ENCODE results near the gene FAM76A. TPM values are rescaled to one million over a fixed set of nuclear protein-coding genes. Genes with fewer than 3 reads are reported as not detected.
"Not testable (repeated sequence)": the region's sequence is repeated elsewhere in the genome, so short reads cannot be mapped to it uniquely, and the experiment has no call there.

Gene FAM76A
- total RNA-seq, 1 donor from 2014 or later = 10.9 TPM

DNA sequence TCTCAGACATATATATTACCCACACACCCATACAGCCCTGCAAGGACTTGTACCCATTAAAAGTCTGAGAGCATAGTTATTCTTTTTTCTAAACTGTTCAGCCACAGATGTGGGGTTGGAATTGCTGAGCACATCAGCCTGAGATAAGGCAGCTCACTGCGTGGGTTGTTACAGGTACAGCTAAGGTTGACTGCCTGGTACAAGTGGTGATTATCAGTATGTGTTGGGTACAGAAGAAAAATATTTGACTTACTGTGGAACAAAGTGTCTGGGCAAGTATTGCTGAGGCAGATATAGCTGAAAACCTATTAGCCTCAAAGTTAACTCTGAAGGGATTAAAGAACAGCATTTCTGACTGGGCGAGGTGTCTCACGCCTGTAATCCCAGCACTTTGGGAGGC, 52.3 kb downstream of the FAM76A start:
- no peak for DNase-seq

DNA sequence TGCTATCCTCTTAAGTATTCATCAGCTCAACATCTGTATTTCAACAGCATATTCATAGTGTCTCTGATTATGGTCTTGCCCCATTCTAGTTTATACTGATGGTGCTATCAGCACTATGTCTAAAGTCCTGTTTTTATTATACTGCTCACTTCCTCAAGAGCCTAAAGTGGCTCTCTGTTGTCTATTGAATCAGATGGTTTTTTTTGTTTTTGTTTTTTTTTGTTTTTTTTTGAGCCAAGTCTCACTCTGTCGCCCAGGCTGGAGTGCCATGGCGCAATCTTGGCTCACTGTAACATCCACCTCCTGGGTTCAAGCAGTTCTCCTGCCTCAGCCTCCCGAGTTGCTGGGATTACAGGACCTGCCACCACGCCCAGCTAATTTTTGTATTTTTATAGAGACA, 53.4 kb downstream of the FAM76A start:
- no peak for DNase-seq

DNA sequence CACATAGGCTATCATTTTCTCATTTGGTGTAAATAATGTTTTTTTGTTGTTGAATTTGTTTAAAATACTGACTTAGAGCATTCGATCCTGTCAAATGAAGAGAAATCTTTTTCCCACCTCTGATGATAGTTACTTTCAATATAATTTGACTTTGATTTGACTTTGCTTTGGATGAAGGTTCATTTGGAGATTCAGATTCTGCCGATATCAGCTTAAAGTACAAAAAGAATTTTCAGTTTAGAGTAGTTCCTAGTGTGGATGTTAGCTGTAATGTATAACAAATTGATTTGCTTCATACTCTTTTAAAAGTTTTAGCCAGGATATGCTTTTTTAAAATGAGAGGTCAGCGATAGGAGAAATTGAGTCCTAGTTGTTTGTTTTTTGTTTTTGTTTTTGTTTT, 57.2 kb downstream of the FAM76A start:
- no peak for DNase-seq

DNA sequence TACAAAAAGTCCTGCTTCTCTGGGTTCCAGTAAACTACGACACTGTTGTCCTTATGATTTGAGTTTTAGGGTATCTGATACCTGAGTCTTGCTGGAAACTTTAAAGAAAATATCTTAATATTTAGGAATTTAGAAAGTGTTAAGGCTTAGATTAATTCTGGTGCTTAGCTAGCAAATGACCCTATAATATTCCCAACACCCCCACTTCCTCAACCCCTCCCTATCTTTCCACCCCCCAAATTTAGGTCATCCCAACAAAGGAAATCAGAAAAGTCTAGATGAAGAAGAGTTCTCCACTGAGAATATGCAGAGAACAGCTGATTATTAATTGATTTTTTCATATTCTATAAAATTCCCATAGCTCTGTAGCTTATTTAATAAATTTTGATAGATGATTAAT, 58.9 kb downstream of the FAM76A start:
- no peak for DNase-seq

DNA sequence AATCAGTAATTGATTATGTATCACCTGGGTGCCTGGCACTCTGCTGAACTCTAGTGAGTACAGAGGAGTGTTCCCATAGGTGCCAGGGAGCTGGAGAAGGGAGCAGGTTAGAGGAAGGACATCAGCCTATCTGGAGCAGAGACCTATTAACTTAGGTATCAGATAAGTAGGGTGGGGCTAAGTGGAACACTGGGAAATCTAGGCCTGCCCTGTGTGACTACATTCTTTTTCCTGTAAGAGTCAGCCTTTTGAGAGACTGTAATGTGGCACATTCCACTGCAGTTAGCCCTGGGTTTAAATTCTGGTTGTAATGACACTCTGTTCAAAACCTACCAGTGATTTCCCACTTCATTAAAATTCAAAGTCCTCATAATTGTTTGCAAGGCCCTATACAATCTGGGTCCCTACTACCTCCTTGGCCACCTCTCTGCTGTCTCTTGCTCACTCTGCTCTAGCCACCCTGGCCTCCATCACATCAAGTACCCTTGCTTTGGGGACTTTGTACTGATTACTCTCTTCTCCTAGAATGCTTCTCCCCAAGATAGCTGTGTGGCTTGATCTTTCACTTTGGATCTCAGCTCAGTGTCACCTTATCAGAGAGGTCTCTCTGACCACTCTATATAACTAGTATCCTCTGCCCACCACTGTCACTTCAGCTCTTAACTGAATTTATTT, 60.2 kb downstream of the FAM76A start:
- DNase-seq = no peak

DNA sequence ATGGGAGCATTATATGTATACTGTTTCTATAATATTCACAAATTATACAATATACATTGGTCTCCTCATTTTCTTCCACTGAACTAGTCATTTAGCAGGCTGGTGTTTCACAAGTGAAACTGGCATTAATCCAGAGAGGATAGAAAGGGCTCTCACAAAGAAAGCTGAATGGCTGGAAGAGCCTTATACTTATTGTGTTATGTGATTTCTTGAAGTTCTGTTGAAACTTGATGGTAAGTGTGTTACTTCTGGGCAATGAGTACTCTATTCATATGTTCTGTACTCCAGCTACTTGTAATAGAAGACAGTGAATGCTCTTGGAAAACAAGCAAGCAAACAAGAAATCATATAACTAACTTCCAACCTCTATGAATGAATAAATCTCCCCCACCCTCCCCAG, 62.1 kb downstream of the FAM76A start:
- DNase-seq = no peak

DNA sequence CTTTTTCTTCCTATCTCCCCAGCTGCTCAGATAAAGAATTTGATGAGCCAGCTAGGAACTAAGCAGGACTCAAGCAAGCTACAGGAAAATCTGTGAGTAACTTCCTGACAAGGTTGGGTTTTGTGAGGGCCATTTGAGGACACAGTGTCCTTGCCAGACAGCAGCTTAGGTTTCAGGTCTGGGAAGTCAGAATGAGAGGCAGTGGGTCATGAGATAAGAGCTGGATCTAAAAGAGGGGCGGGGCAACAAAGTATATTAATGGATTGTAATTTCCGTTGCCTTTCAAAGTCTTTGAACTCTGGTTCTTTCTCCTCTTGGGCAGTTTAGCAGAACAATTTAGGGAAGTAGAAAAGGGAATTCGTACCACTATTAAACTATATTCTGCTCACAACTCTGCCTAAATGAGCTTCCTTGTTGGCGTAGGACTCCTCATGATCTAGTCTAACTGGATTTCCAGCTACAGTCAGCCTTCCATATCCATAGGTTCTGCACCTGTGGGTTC, 63.8 kb downstream of the FAM76A start:
- DNase-seq = no peak

DNA sequence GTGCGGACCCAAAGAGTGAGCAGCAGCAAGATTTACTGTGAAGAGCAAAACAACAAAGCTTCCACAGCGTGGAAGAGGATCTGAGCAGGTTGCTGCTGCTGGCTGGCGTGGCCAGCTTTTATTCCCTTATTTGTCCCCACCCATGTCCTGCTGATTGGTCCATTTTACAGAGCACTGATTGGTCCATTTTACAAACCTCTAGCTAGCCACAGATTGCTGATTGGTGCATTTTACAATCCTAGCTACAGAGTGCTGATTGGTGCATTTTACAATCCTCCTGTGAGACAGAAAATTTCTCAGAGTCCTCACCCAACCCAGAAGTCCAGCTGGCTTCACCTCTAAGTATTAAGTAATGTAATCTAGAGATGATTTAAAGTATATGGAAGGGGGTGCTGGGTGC, 64.5 kb downstream of the FAM76A start:
- DNase-seq = not testable (repeated sequence)

DNA sequence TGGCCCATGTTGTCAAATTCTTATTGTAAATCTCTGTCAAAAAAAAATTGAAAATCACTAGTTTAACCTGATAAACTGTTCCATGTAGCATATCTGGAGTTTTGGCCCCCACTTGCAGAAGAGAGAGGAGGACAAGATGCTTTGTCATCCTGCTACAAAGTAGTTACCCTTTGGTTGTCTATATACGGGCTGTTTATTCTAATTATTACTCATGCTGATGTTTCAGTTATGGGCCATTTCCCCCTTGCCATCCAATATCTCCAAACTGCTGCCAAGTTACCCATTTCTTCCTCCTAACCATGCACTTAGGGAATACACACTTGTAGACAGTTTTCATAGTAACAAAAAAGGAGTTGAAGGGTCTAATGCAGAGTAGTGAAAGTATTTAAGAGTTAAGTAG, 69.8 kb downstream of the FAM76A start:
- no peak for DNase-seq

DNA sequence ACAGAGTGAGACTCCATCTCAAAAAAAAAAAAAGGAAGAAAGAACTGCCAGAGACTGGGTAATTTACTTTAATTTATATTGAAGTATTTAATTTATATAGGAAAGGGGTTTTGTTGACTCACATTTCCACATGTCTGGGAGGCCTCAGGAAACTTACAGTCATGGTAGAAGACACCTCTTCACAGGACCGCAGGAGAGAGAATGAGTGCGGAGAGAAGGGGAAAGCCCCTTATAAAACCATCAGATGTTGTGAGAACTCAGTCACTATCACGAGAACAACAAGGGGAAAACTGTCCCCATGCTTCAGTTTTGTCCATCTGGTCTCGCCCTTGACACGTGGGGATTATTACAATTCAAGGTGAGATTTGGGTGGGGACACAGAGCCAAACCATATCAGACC, 79.0 kb downstream of the FAM76A start:
- no peak for DNase-seq

DNA sequence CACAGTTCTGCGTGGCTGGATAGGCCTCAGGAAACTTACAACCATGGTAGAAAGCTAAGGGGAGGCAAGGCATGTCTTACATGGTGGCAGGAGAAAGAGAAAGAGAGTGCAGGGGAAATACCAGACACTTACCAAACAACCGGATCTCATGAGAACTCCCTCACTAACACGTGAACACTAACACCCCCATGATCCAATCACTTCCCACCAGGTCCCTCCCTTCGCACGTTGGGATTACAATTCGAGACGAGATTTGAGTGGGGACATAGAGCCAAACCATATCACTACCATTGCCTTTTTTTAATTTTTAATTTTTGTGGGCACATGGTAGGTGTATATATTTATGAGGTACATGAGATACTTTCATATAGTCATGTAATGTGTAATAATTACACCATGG, 81.0 kb downstream of the FAM76A start:
- no peak for DNase-seq

DNA sequence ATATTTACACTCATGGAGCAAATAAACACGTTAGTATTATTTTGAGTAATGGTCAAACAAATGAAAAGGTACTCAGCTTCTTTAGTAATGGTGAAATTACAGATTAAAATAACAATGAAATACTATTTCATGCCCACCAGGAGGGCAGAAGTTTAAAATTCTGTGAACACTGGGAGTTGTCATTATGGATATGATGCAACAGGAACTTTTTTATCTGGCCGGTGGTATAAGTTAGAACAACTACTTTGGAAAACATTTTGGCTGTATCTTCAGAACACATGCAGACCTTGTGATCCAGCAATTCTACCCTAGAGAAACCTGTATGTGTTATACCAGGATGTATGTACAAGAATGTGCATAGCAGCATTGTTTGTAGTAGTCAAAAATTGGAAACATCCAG, 81.6 kb downstream of the FAM76A start:
- DNase-seq = no peak

DNA sequence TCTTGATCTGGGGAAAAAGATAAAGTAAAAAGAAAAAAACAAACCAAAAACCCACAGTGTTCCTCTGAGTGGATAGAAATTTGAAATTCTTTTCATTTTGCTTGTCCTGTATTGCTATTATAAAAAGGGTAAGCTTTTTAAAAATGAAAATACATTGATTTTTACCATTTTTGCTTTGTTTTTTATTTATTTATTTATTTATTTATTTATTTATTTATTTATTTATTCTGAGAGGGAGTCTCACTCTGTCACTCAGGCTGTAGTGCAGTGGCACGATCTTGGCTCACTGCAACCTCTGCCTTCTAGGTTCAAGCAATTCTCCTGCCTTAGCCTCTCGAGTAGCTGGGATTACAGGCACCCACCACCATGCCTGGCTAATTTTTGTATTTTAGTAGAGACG, 82.4 kb downstream of the FAM76A start:
- DNase-seq = not testable (repeated sequence)

DNA sequence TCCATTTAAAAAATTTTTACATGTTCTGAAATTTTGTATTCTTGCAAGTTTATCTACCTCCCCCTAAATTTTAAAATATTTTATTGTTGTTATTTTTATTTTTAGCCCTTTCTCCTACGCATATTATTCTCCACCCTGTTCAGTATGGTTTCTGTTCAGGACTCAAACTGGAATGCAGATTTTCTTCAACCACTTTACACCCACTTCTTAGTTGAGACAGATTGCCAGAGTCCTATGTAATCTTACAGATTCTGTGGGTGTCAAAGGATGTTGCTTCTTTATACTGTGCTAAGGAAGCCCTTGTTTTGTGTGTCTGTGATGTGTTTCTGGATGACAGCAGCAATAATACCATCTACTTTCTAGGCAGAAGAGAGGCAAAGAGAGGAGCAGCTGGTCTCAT, 84.1 kb downstream of the FAM76A start:
- no peak for DNase-seq

DNA sequence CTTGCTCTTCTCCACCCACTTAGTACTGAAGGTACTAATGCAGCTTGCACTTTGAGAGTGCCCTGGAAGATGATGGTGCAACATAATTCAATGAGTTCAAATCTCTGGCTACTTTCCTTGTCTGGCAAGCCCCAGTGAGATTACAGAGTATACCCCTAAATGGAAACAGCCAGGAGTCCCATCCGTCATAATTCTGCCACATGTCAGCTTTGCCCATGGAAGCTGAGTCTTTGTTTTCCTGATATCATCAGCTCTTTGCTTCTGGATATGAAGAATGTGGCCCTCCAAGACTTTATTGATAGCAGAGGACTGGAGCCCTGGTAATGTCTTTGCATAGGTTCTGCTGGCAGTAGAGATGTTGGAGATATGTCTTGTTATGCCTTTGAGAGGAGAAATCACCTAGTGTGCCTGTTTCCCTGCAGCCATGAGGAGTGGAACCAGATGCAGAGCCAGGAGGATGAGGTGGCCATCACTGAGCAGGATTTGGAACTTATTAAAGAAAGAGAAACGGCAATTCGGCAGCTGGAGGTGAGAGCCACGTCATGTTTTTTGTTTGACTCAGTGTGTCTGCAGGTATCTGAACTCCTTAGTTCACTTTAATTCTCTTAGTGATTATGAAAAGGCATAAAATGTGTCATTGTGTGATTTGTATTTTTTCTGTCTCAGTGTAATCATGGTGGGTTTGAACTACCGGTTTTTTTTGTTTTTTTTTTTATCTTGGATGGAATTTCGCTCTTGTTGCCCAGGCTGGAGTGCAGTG, 86.2 kb downstream of the FAM76A start:
- no peak for DNase-seq

Small RNAs within 50 kb of the gene (small RNA-seq; reads per million reads assigned to genes)
- gene AL020997.2 (ENCODE audit: low replicate concordance) (not detected), gene RNU6-424P (ENCODE audit: low replicate concordance) (not detected)

Other genes starting within 250 kb of the FAM76A start
- 38.6 TPM for gene WASF2, start 235.8 kb upstream of the FAM76A start, total RNA-seq
- 19.4 TPM for gene AHDC1, start 121.8 kb upstream of the FAM76A start, total RNA-seq
- gene FGR, start 90.8 kb upstream of the FAM76A start, total RNA-seq = 9.6 TPM
- gene IFI6, start 53.8 kb upstream of the FAM76A start, total RNA-seq = 23.8 TPM
- gene STX12, start 47.3 kb downstream of the FAM76A start, total RNA-seq = 46.0 TPM
- gene PPP1R8, start 104.8 kb downstream of the FAM76A start, total RNA-seq = 31.9 TPM
- 13.0 TPM for gene THEMIS2, start 146.6 kb downstream of the FAM76A start, total RNA-seq
- 44.4 TPM for gene RPA2, start 188.6 kb downstream of the FAM76A start, total RNA-seq
- gene SMPDL3B, start 209.0 kb downstream of the FAM76A start, total RNA-seq = 1.6 TPM
- gene XKR8, start 234.0 kb downstream of the FAM76A start, total RNA-seq = 1.9 TPM

Data from skin of body (tissue), 3 donors.